RCC 7860 (cell line): ENCODE data around the gene PRDM7.
"Not testable (repeated sequence)": the region's sequence is repeated elsewhere in the genome, so short reads cannot be mapped to it uniquely, and the experiment has no call there.

Experiments
- DNase-seq: peaks from one replicate; pipeline ENCODE4 v3.0.0-alpha.2; 2015; ENCODE audit warnings: low spot score
- FAIRE-seq: peaks from 2 replicates; lab custom pipeline; 2012; peaks lifted over from hg19 to GRCh38; lab: Jason Lieb, UNC

PRDM7 gene

GRCh38 chr16:90016339-90016950 is 60.7 kb downstream of the PRDM7 start:
- DNase-seq (no peak), FAIRE-seq (no peak)

GRCh38 chr16:90015586-90016338 is 61.4 kb downstream of the PRDM7 start:
- DNase-seq (no peak), FAIRE-seq (no peak)

GRCh38 chr16:90012991-90013745 is 64.0 kb downstream of the PRDM7 start:
- no peak for DNase-seq
- FAIRE-seq = no peak

- no peak for FAIRE-seq
- DNase-seq = no peak
These were observed 65.1 kb downstream of the PRDM7 start for GRCh38 chr16:90011908-90012501.

- DNase-seq (no peak), FAIRE-seq (no peak)
These were observed 65.7 kb downstream of the PRDM7 start for GRCh38 chr16:90011508-90011819.

GRCh38 chr16:90010676-90011507 is 66.2 kb downstream of the PRDM7 start:
- DNase-seq (no peak), FAIRE-seq (no peak)

- DNase-seq (no peak), FAIRE-seq (no peak)
These were observed 67.8 kb downstream of the PRDM7 start for GRCh38 chr16:90009172-90009899.

- no peak for FAIRE-seq
- no peak for DNase-seq
These were observed 68.4 kb downstream of the PRDM7 start for GRCh38 chr16:90008708-90009145.

- not testable (repeated sequence) for FAIRE-seq, DNase-seq
These were observed 69.4 kb downstream of the PRDM7 start for GRCh38 chr16:90007635-90008234.

- no peak for DNase-seq
- FAIRE-seq = no peak
These were observed 70.1 kb downstream of the PRDM7 start for GRCh38 chr16:90007015-90007414.
